Fibroblast of the aortic adventitia (primary cell): ENCODE data around the gene ISG20. TPM values are rescaled to one million over a fixed set of nuclear protein-coding genes. Genes with fewer than 3 reads are reported as not detected.

ENCODE experiments used
- DNase-seq: peaks from one replicate; pipeline ENCODE4 v3.0.0-alpha.2; 2010; ENCODE audit warnings: low read depth
- H3K4me3 ChIP-seq: 2 replicates; pipeline ENCODE4 v1.5.1; 2011; ENCODE audit warnings: low read depth, mild to moderate bottlenecking, control low read depth, low read length, moderate library complexity
- total RNA-seq: library from RNA; depleted of rRNA; stranded (reverse); fragments of >200 nt; gene quantifications from 2 replicates; pipeline ENCODE4 v1.2.3, GENCODE V29; 2012; ENCODE audit warnings: low replicate concordance
- TF ChIP-seq, protein P1 (sequence below): IDR thresholded peaks from 2 replicates; pipeline ENCODE4 v1.5.1; 2011; ENCODE audit warnings: mild to moderate bottlenecking, low read length, control low read depth, inconsistent platforms; ENCODE audit not compliant: insufficient read depth

The ISG20 gene
- total RNA-seq, 1 donor, result 1.9 TPM

DNA sequence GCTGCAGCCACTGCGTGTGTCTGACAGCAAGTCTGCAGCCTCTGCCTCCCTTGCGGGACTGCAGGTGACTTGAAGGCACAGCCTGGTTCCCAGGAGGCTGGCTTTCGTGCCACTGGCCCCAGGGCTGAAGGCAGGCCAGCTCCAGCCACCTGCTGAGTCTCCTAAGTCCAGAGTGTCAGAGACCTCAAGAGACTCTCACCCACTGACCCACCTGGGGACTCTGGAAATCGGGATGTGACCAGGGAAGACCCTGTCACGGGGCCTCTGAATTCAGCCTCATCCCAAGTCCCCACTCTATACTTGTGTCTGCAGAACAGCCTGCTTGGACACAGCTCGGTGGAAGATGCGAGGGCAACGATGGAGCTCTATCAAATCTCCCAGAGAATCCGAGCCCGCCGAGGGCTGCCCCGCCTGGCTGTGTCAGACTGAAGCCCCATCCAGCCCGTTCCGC lies 16.3 kb downstream of the ISG20 start:
- no peak overlapping the region for H3K4me3 ChIP-seq
- TF ChIP-seq, protein P1, sequence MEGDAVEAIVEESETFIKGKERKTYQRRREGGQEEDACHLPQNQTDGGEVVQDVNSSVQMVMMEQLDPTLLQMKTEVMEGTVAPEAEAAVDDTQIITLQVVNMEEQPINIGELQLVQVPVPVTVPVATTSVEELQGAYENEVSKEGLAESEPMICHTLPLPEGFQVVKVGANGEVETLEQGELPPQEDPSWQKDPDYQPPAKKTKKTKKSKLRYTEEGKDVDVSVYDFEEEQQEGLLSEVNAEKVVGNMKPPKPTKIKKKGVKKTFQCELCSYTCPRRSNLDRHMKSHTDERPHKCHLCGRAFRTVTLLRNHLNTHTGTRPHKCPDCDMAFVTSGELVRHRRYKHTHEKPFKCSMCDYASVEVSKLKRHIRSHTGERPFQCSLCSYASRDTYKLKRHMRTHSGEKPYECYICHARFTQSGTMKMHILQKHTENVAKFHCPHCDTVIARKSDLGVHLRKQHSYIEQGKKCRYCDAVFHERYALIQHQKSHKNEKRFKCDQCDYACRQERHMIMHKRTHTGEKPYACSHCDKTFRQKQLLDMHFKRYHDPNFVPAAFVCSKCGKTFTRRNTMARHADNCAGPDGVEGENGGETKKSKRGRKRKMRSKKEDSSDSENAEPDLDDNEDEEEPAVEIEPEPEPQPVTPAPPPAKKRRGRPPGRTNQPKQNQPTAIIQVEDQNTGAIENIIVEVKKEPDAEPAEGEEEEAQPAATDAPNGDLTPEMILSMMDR, result no peak
- no peak for DNase-seq

GRCh38 chr15:88655800-88656488 lies 17.1 kb downstream of the ISG20 start:
- TF ChIP-seq, protein P1, result no peak

GRCh38 chr15:88656760-88657221 lies 18.0 kb downstream of the ISG20 start:
- TF ChIP-seq, protein P1, result no peak
- no peak overlapping the region for H3K4me3 ChIP-seq
- no peak for DNase-seq

More at GRCh38 chr15:88655800-88656488, 17.1 kb downstream of the ISG20 start:
- DNase-seq, result no peak
- H3K4me3 ChIP-seq, result no peak overlapping the region

DNA sequence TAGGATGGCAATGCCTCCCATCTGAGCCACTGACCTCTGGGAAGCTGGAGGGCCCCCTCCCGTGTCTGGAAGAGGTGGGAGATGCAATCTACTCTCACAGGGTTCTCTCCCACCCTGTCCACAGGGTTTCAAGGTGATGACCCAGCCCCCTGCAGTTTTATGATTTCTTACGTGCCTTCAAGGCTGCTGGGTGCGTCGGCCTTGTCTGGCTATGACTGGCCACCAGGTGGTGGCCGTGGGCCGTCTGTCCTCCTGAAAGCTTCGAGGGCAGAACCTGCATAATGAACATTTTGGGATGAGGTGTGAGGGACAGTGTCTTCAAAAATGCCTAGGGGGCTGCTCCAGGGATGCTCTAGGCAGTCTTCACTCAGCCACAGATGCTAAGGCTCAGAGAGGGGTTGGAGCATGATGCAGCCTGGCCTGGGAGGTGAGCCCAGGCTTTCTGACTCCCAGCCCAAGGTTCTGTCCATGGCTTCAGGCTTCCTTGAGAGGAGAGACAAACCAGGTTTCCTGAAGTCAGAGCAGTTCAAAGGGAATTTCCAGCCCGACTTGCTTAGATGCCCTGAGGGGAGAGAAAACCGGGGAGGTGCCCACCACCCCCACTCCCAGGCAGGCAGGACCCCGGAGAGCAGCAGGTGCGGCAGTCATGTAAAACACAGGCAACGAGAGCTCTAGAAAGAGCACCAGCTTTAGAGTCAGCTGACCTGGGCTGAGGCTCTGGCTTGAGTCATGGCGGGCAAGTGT lies 18.7 kb downstream of the ISG20 start:
- H3K4me3 ChIP-seq, result no peak overlapping the region
- TF ChIP-seq, protein P1, result peak; percentile 92

DNA sequence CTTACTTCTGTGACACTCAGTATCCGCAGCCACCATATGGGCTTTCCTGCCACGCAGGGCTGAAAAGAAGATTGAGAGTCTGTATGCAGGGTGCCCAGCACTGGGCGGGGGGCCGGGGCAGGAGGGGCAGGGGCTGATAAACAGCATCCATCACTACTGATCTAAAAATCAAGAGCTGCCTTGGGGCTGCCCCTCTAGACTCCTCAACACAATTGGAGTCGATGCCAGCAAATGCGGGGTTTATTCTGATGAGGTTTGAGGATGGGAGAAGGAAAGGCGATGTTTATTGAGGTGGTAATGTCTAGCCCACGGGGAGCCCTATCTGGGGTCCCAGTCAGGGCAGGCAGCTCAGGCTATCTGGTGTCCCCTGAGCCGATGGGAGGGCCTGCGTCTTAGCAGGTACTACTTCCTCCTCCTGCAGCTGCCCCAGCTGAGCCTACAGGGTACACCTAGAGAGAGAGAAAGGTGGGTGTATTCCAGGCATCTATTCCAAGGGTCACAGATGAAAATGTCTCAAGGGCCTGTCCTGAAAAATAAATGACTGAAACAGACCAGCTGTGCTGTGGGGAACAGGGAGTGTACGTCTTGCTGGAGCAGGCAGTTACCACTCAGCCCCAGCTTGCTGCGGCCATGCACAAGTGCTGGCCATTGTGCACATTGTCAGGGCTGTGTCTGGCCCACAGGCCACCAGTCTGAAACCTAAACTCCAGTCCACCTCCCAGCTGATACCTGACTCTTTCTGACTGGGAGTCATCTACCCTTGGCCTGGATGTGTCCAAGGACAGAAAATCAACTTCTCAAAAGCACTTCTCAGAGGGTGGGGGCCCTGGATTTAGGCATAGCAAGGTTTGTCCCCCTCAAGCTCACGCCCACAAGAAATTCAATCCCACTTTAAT lies 19.5 kb downstream of the ISG20 start:
- DNase-seq, result no peak
- TF ChIP-seq, protein P1, result no peak
- no peak overlapping the region for H3K4me3 ChIP-seq

More for the DNA sequence above, 18.7 kb downstream of the ISG20 start:
- peak; percentile 65 for DNase-seq
